ENCODE results near the gene ATP11C. TPM values are rescaled to one million over a fixed set of nuclear protein-coding genes. Genes with fewer than 3 reads are reported as not detected.

The ATP11C gene
- polyA plus RNA-seq, 1 donor (not counting 4 experiments of a cell fraction or from before 2014, with no cell fraction given), result 14.0 TPM

DNA sequence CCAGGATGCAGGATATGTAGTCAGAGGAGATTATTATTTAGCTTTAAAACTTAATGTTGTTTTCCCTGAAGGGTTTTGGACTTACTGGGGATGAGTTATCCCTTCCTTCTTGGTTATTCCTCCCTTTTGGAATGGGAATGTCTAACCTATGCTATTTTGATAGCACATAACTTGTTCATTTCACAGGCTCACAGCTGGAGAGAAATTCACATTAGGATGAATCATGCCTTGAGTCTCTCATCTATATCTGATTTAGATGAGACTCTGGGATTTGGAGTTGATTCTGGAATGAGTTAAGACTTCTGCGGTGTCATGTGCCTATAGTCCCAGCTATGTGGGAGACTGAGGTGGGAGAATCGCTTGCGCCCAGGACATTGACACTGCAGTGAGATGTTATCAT is 81.1 kb downstream of the ATP11C start:
- Histone ChIP-seq H3K4me1 (ENCODE audit: control insufficient read depth, extremely low read depth, insufficient read depth, low read length) (no peaks in the 10 kb centered on the region), H3K27me3 (ENCODE audit: control insufficient read depth, extremely low read depth, insufficient read depth, low read length) (no peaks in the 10 kb centered on the region), H2AFZ (ENCODE audit: control insufficient read depth, low read length) (no peak overlapping the region), H3K4me2 (ENCODE audit: control insufficient read depth, extremely low read depth, insufficient read depth, low read depth, low read length) (no peak overlapping the region), H3K36me3 (ENCODE audit: control insufficient read depth in 2 of 2, extremely low read depth in 1 of 2, insufficient read depth in 2 of 2, low read length in 2 of 2) (no peaks in the 10 kb centered on the region), H3K9ac (ENCODE audit: control insufficient read depth, extremely low read depth, insufficient read depth, low read length) (no peak overlapping the region), H3K4me3 (ENCODE audit: control insufficient read depth in 2 of 3, extremely low read depth in 1 of 3, insufficient read depth in 2 of 3, low read depth in 1 of 3, low read length in 3 of 3) (no peak overlapping the region), H3K27ac (ENCODE audit: control insufficient read depth, insufficient read depth, low read length) (no peak overlapping the region), H3K9me3 (ENCODE audit: control insufficient read depth, low read depth, low read length) (no peaks in the 10 kb centered on the region), H3K9me1 (ENCODE audit: control insufficient read depth, extremely low read depth, insufficient read depth, low read length) (no peaks in the 10 kb centered on the region), H3K79me2 (ENCODE audit: control insufficient read depth, insufficient read depth, low read length) (no peaks in the 10 kb centered on the region), H4K20me1 (ENCODE audit: control insufficient read depth, extremely low read depth, insufficient read depth, low read length) (no peaks in the 10 kb centered on the region)
- FAIRE-seq (no peak), DNase-seq (ENCODE audit: low read depth, low spot score) (no peak)
- no peak for TF ChIP-seq EZH2 (IDR thresholded peaks at IDR 0.05; ENCODE audit: low read length)
- TF ChIP-seq, protein P1, sequence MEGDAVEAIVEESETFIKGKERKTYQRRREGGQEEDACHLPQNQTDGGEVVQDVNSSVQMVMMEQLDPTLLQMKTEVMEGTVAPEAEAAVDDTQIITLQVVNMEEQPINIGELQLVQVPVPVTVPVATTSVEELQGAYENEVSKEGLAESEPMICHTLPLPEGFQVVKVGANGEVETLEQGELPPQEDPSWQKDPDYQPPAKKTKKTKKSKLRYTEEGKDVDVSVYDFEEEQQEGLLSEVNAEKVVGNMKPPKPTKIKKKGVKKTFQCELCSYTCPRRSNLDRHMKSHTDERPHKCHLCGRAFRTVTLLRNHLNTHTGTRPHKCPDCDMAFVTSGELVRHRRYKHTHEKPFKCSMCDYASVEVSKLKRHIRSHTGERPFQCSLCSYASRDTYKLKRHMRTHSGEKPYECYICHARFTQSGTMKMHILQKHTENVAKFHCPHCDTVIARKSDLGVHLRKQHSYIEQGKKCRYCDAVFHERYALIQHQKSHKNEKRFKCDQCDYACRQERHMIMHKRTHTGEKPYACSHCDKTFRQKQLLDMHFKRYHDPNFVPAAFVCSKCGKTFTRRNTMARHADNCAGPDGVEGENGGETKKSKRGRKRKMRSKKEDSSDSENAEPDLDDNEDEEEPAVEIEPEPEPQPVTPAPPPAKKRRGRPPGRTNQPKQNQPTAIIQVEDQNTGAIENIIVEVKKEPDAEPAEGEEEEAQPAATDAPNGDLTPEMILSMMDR (optimal IDR thresholded peaks at IDR 0.05 in 1 of 3, IDR thresholded peaks at IDR 0.05 in 1 of 3, conservative IDR thresholded peaks at IDR 0.05 in 1 of 3; ENCODE audit: extremely low read depth in 1 of 3, insufficient read depth in 2 of 3, low read length in 3 of 3), result no peak
- dilution Hi-C loops (cut with MboI; ENCODE audit: extremely low pct_ligation_motif_present, low sequenced_read_pairs), result no loop called here

DNA sequence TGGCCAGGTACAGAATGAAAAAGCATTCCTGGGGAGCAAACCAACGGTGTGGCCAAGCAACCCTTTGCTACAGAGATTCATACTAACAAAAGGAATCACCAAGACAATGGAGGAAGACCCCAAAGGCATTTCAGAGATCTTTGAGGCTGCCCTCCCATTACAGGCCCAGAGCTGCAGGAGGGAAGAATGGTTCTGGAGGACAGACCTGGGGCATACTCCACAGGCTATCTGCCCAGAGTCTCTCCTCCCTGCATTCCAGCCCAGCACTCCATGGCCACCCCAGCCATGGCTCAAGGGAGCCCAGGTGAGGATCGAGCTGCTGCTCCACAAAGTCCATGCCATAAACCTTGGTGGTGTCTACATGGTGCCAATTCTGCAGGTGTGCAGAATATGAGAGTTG is 81.9 kb downstream of the ATP11C start:
- H4K20me1 ChIP-seq (ENCODE audit: control insufficient read depth, extremely low read depth, insufficient read depth, low read length), result no peaks in the 10 kb centered on the region
- H3K27ac ChIP-seq (ENCODE audit: control insufficient read depth, insufficient read depth, low read length), result no peak overlapping the region
- no peak for DNase-seq (ENCODE audit: low read depth, low spot score)
- H2AFZ ChIP-seq (ENCODE audit: control insufficient read depth, low read length), result no peak overlapping the region
- H3K9me3 ChIP-seq (ENCODE audit: control insufficient read depth, low read depth, low read length), result no peaks in the 10 kb centered on the region
- no peak for FAIRE-seq
- dilution Hi-C loops (cut with MboI; ENCODE audit: extremely low pct_ligation_motif_present, low sequenced_read_pairs), result no loop called here
- H3K27me3 ChIP-seq (ENCODE audit: control insufficient read depth, extremely low read depth, insufficient read depth, low read length), result no peaks in the 10 kb centered on the region
- no peaks in the 10 kb centered on the region for H3K36me3 ChIP-seq (ENCODE audit: control insufficient read depth in 2 of 2, extremely low read depth in 1 of 2, insufficient read depth in 2 of 2, low read length in 2 of 2)
- no peaks in the 10 kb centered on the region for H3K79me2 ChIP-seq (ENCODE audit: control insufficient read depth, insufficient read depth, low read length)
- no peaks in the 10 kb centered on the region for H3K4me1 ChIP-seq (ENCODE audit: control insufficient read depth, extremely low read depth, insufficient read depth, low read length)
- no peak overlapping the region for H3K9ac ChIP-seq (ENCODE audit: control insufficient read depth, extremely low read depth, insufficient read depth, low read length)
- H3K9me1 ChIP-seq (ENCODE audit: control insufficient read depth, extremely low read depth, insufficient read depth, low read length), result no peaks in the 10 kb centered on the region
- no peak overlapping the region for H3K4me3 ChIP-seq (ENCODE audit: control insufficient read depth in 2 of 3, extremely low read depth in 1 of 3, insufficient read depth in 2 of 3, low read depth in 1 of 3, low read length in 3 of 3)
- H3K4me2 ChIP-seq (ENCODE audit: control insufficient read depth, extremely low read depth, insufficient read depth, low read depth, low read length), result no peak overlapping the region
- no peak for TF ChIP-seq EZH2 (IDR thresholded peaks at IDR 0.05; ENCODE audit: low read length)
- TF ChIP-seq, protein P1 (optimal IDR thresholded peaks at IDR 0.05 in 1 of 3, IDR thresholded peaks at IDR 0.05 in 1 of 3, conservative IDR thresholded peaks at IDR 0.05 in 1 of 3; ENCODE audit: extremely low read depth in 1 of 3, insufficient read depth in 2 of 3, low read length in 3 of 3), result no peak

Data from keratinocyte (primary cell).